ENCODE results near the gene TMEM134.

- TF ChIP-seq POLR2A (IDR thresholded peaks at IDR 0.05): no peak
- TF ChIP-seq CTCF (IDR thresholded peaks at IDR 0.05): no peak
These were observed 48.9 kb upstream of the TMEM134 start for GRCh38 chr11:67517784-67518552.
